K562 (cell line): ENCODE measurements around the gene AQP6. TPM values are rescaled to one million over a fixed set of nuclear protein-coding genes. Genes with fewer than 3 reads are reported as not detected.
A peak's percentile ranks its signal among the peaks of the same experiment; 100 is the strongest.

Experiments used
- ARID3A ChIP-seq: IDR thresholded peaks from 2 replicates; pipeline ENCODE4 v1.6.1; 2012; ENCODE audit warnings: low read depth, low read length, improper control_type of control experiment, borderline replicate concordance
- CAMTA2 ChIP-seq: fragments of 250-450 bp; sonication (Bioruptor Pico); conservative IDR thresholded peaks from 2 replicates; pipeline ENCODE4 v1.5.1; 2022
- CREBBP ChIP-seq: IDR thresholded peaks from one replicate; pipeline ENCODE4 v1.6.1; 2012; ENCODE audit warnings: low read depth, mild to moderate bottlenecking, control low read depth, inconsistent platforms, low read length
- GABPB2 ChIP-seq: fragments of 250-450 bp; sonication (Bioruptor Pico); conservative IDR thresholded peaks from 2 replicates; pipeline ENCODE4 v1.5.1; 2021; ENCODE audit warnings: mild to moderate bottlenecking
- RBBP5 ChIP-seq: fragments of 200-600 bp; sonication (generic); IDR thresholded peaks from 2 replicates; pipeline ENCODE4 v1.6.1; 2012; ENCODE audit warnings: borderline replicate concordance, mild to moderate bottlenecking, low read length, control low read depth, inconsistent platforms; ENCODE audit not compliant: insufficient read depth, poor library complexity, severe bottlenecking
- RFX5 ChIP-seq: IDR thresholded peaks from 2 replicates; pipeline ENCODE4 v1.6.1; 2011; ENCODE audit warnings: low read depth, mild to moderate bottlenecking, improper control_type of control experiment, low read length
- SRSF3 ChIP-seq: fragments of 200-400 bp; formaldehyde crosslinking; IDR thresholded peaks from 2 replicates; pipeline ENCODE4 v1.6.1; 2016; ENCODE audit warnings: mild to moderate bottlenecking, low read length, moderate library complexity; ENCODE audit not compliant: insufficient read depth
- TAF15 ChIP-seq: fragments of 200-400 bp; formaldehyde crosslinking; IDR thresholded peaks from 2 replicates; pipeline ENCODE4 v1.6.1; 2017; ENCODE audit warnings: mild to moderate bottlenecking, low read depth, low read length, moderate library complexity
- XRCC3 ChIP-seq: fragments of 450-650 bp; IDR thresholded peaks from 2 replicates; pipeline ENCODE4 v1.6.1; 2017; ENCODE audit warnings: mild to moderate bottlenecking, moderate library complexity
- ZFPM2 ChIP-seq: fragments of 250-450 bp; sonication (Bioruptor Pico); IDR thresholded peaks from 2 replicates; pipeline ENCODE4 v1.5.1; 2022; ENCODE audit warnings: mild to moderate bottlenecking
- ZNF282 ChIP-seq: sonication (generic); formaldehyde crosslinking; IDR thresholded peaks from 2 replicates; pipeline ENCODE4 v1.8.1; 2023; ENCODE audit warnings: missing genetic modification reagents
- ZNF584 ChIP-seq: fragments of 200-800 bp; sonication (Bioruptor generic); IDR thresholded peaks from 2 replicates; pipeline ENCODE4 v1.6.1; 2016; ENCODE audit warnings: low read depth, mild to moderate bottlenecking, missing genetic modification characterization, missing compliant biosample characterization
- ZNF668 ChIP-seq: fragments of 250-450 bp; sonication (Bioruptor Pico); IDR thresholded peaks from 2 replicates; pipeline ENCODE4 v1.8.0; 2022; ENCODE audit warnings: mild to moderate bottlenecking, inconsistent platforms
- polyA plus RNA-seq, 8 experiments: library from polyadenylated mRNA; depleted of rRNA in 4 of 8; stranded (reverse) in 5 of 8; unstranded in 3 of 8; fragments of >200 nt; fragmentation: Nextera tagmentation in 2 of 8; fragmentation: Illumina TruSeq in 1 of 8; extraction: Ambion mirVana in 2 of 8; extraction: Trizol in 1 of 8; gene quantifications; 2 replicates each; pipeline versions ENCODE4 v1.2.1 to v1.2.3, GENCODE V29; 2011 to 2014; ENCODE audit warnings: inconsistent platforms in 1 of 8, missing spikeins in 1 of 8
- total RNA-seq, 7 experiments: library from RNA; depleted of rRNA in 6 of 7; stranded (reverse); fragments of >200 nt in 6 of 7; fragmentation: Illumina TruSeq in 2 of 7; extraction: Trizol in 2 of 7; gene quantifications; 2 replicates each; pipeline versions ENCODE4 v1.2.1 to v1.2.3, GENCODE V29; 2011 to 2021; ENCODE audit warnings: low replicate concordance in 1 of 7
- TF ChIP-seq, protein P1 (sequence below): sonication (generic); formaldehyde crosslinking; IDR thresholded peaks from 2 replicates; pipeline ENCODE4 v1.8.1; 2023; ENCODE audit warnings: mild to moderate bottlenecking, missing genetic modification reagents
- TF ChIP-seq, protein P2 (sequence below): sonication (generic); formaldehyde crosslinking; IDR thresholded peaks from 2 replicates; pipeline ENCODE4 v1.8.1; 2023; ENCODE audit warnings: mild to moderate bottlenecking, missing genetic modification reagents

Gene AQP6
- total and polyA plus RNA-seq, 9 of the 15 experiments (the other 6 are each of a cell fraction or from before 2014, with no cell fraction given) = 0.05 to 0.12 TPM; not detected in 7

DNA sequence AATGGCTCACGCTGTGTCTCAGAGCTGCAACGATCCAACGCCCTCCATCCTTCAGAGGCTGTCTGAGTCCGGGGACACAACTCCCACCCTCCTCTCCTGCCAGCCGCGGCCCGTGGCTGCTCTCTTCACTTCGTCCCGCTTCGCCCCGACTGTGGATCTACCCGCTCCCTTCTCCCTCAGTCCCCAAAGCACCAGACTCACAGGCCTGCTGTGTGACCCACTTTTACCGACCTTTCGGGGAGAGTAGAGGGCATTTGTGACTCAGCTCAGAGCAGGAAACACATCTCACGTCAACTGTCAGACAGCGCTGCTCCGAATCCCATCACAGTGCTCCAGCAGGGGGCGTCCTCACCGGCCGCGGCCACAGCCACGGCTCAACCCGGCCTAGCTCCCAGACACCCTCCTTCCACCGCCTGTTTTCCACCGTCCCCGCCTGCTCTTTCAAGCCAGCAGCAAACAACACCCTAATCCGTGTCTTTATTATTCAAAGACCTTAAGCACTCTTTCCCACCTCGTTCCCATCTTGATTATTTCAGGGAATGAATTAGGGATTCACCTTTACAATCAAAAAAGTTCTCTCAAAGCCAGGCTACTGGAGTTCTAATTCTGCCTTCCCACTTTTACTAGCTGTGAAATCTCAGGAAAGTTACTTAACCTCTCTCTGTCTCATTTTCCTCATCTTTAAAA lies 27.2 kb upstream of the AQP6 start (continued):
- no peak for TF ChIP-seq GABPB2
- TF ChIP-seq RFX5 = no peak
- no peak for TF ChIP-seq TAF15
- TF ChIP-seq XRCC3 = no peak
- TF ChIP-seq ZNF584 = no peak
- TF ChIP-seq, protein P1, sequence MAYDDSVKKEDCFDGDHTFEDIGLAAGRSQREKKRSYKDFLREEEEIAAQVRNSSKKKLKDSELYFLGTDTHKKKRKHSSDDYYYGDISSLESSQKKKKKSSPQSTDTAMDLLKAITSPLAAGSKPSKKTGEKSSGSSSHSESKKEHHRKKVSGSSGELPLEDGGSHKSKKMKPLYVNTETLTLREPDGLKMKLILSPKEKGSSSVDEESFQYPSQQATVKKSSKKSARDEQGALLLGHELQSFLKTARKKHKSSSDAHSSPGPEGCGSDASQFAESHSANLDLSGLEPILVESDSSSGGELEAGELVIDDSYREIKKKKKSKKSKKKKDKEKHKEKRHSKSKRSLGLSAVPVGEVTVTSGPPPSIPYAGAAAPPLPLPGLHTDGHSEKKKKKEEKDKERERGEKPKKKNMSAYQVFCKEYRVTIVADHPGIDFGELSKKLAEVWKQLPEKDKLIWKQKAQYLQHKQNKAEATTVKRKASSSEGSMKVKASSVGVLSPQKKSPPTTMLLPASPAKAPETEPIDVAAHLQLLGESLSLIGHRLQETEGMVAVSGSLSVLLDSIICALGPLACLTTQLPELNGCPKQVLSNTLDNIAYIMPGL (CRISPR knock-in tag) = no peak
- peak; percentile 48 for TF ChIP-seq RBBP5
- TF ChIP-seq CREBBP = no peak
- TF ChIP-seq, protein P2, sequence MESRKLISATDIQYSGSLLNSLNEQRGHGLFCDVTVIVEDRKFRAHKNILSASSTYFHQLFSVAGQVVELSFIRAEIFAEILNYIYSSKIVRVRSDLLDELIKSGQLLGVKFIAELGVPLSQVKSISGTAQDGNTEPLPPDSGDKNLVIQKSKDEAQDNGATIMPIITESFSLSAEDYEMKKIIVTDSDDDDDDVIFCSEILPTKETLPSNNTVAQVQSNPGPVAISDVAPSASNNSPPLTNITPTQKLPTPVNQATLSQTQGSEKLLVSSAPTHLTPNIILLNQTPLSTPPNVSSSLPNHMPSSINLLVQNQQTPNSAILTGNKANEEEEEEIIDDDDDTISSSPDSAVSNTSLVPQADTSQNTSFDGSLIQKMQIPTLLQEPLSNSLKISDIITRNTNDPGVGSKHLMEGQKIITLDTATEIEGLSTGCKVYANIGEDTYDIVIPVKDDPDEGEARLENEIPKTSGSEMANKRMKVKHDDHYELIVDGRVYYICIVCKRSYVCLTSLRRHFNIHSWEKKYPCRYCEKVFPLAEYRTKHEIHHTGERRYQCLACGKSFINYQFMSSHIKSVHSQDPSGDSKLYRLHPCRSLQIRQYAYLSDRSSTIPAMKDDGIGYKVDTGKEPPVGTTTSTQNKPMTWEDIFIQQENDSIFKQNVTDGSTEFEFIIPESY (CRISPR knock-in tag) = no peak
- TF ChIP-seq SRSF3 = no peak
- TF ChIP-seq ZNF282 (CRISPR knock-in tag) = no peak
- TF ChIP-seq ZNF668 (CRISPR knock-in tag) = no peak
- no peak for TF ChIP-seq ZFPM2
- no peak for TF ChIP-seq ARID3A
- no peak for TF ChIP-seq CAMTA2 (CRISPR knock-in tag)
